OCI-LY3 (cell line): ENCODE measurements around the gene TRAF3IP3.

Experiments used
- EZH2phosphoT487 ChIP-seq: fragments of 200-600 bp; shearing (Covaris generic); IDR thresholded peaks from 2 replicates; pipeline ENCODE4 v1.6.1; 2018; ENCODE audit warnings: antibody characterized with exemption, mixed run types, low read depth
- TF ChIP-seq, protein P1 (sequence below): fragments of 200-600, 300-600 bp; sonication (generic); IDR thresholded peaks from 2 replicates; pipeline ENCODE4 v1.5.1; 2014; ENCODE audit warnings: antibody characterized with exemption, low read length, low read depth

DNA sequence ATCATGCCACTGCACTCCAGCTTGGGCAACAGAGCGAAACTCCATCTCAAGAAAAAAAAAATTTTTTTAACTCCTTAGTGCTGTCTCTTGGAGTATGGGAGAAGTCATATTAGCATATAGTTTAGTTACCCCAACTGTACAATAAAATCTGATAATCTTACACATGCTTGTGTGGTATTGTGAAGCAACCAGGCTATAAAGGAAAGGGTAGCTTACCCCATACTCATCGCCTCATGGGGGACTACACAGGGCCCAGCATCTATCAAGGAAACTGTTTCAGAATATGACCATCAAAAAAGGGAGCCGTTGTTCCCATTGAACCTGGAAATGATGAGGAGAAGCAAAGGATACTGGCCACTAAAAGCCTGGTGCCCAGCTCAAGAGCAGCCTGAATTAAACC, 3.0 kb upstream of the TRAF3IP3 start:
- TF ChIP-seq, protein P1, sequence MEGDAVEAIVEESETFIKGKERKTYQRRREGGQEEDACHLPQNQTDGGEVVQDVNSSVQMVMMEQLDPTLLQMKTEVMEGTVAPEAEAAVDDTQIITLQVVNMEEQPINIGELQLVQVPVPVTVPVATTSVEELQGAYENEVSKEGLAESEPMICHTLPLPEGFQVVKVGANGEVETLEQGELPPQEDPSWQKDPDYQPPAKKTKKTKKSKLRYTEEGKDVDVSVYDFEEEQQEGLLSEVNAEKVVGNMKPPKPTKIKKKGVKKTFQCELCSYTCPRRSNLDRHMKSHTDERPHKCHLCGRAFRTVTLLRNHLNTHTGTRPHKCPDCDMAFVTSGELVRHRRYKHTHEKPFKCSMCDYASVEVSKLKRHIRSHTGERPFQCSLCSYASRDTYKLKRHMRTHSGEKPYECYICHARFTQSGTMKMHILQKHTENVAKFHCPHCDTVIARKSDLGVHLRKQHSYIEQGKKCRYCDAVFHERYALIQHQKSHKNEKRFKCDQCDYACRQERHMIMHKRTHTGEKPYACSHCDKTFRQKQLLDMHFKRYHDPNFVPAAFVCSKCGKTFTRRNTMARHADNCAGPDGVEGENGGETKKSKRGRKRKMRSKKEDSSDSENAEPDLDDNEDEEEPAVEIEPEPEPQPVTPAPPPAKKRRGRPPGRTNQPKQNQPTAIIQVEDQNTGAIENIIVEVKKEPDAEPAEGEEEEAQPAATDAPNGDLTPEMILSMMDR = no peak
- TF ChIP-seq EZH2phosphoT487 = no peak
